Measurements from ENCODE around the gene CYTH4.

Gene CYTH4

GRCh38 chr22:37340331-37341262, 58.3 kb downstream of the CYTH4 start:
- no peak overlapping the region for H3K9ac ChIP-seq (ENCODE audit: low read length)
- peaks cover 37% of the 10 kb centered on the region for H3K27me3 ChIP-seq (replicated peaks; ENCODE audit: control insufficient read depth, insufficient read depth, low read length)
- DNase-seq (ENCODE audit: low read depth), result no peak
- no peaks in the 10 kb centered on the region for H3K36me3 ChIP-seq (ENCODE audit: control insufficient read depth, insufficient read depth, low read length, severe bottlenecking)
- no peaks in the 10 kb centered on the region for H3K9me3 ChIP-seq (ENCODE audit: control insufficient read depth, low read length)
- H3K4me1 ChIP-seq (ENCODE audit: control insufficient read depth, insufficient read depth, low read length), result peaks cover 4% of the 10 kb centered on the region
- H3K4me3 ChIP-seq (ENCODE audit: low read length), result no peak overlapping the region

- DNase-seq (ENCODE audit: low read depth), result no peak
- peaks cover 35% of the 10 kb centered on the region for H3K27me3 ChIP-seq (replicated peaks; ENCODE audit: control insufficient read depth, insufficient read depth, low read length)
- no peak overlapping the region for H3K4me3 ChIP-seq (ENCODE audit: low read length)
- H3K9me3 ChIP-seq (ENCODE audit: control insufficient read depth, low read length), result no peaks in the 10 kb centered on the region
- no peaks in the 10 kb centered on the region for H3K36me3 ChIP-seq (ENCODE audit: control insufficient read depth, insufficient read depth, low read length, severe bottlenecking)
- peaks cover 15% of the 10 kb centered on the region for H3K4me1 ChIP-seq (ENCODE audit: control insufficient read depth, insufficient read depth, low read length)
- H3K9ac ChIP-seq (ENCODE audit: low read length), result no peak overlapping the region
Observed at GRCh38 chr22:37342065-37342464, 59.8 kb downstream of the CYTH4 start.

GRCh38 chr22:37343348-37343747, 61.0 kb downstream of the CYTH4 start:
- no peak overlapping the region for H3K9ac ChIP-seq (ENCODE audit: low read length)
- no peaks in the 10 kb centered on the region for H3K9me3 ChIP-seq (ENCODE audit: control insufficient read depth, low read length)
- no peak for DNase-seq (ENCODE audit: low read depth)
- peaks cover 33% of the 10 kb centered on the region for H3K27me3 ChIP-seq (replicated peaks; ENCODE audit: control insufficient read depth, insufficient read depth, low read length)
- H3K4me1 ChIP-seq (ENCODE audit: control insufficient read depth, insufficient read depth, low read length), result peaks cover 12% of the 10 kb centered on the region
- H3K4me3 ChIP-seq (ENCODE audit: low read length), result no peak overlapping the region
- H3K36me3 ChIP-seq (ENCODE audit: control insufficient read depth, insufficient read depth, low read length, severe bottlenecking), result no peaks in the 10 kb centered on the region

- DNase-seq (ENCODE audit: low read depth), result no peak
- Histone ChIP-seq H3K9me3 (ENCODE audit: control insufficient read depth, low read length) (no peaks in the 10 kb centered on the region), H3K27me3 (replicated peaks; ENCODE audit: control insufficient read depth, insufficient read depth, low read length) (peaks cover 29% of the 10 kb centered on the region), H3K36me3 (ENCODE audit: control insufficient read depth, insufficient read depth, low read length, severe bottlenecking) (no peaks in the 10 kb centered on the region), H3K9ac (ENCODE audit: low read length) (no peak overlapping the region), H3K4me3 (ENCODE audit: low read length) (no peak overlapping the region), H3K4me1 (ENCODE audit: control insufficient read depth, insufficient read depth, low read length) (peaks cover 12% of the 10 kb centered on the region)
Observed at GRCh38 chr22:37343863-37344734, 61.8 kb downstream of the CYTH4 start.

GRCh38 chr22:37344735-37345449, 62.6 kb downstream of the CYTH4 start:
- no peaks in the 10 kb centered on the region for H3K9me3 ChIP-seq (ENCODE audit: control insufficient read depth, low read length)
- H3K9ac ChIP-seq (ENCODE audit: low read length), result no peak overlapping the region
- H3K4me3 ChIP-seq (ENCODE audit: low read length), result no peak overlapping the region
- H3K4me1 ChIP-seq (ENCODE audit: control insufficient read depth, insufficient read depth, low read length), result peaks cover 12% of the 10 kb centered on the region
- DNase-seq (ENCODE audit: low read depth), result no peak
- H3K36me3 ChIP-seq (ENCODE audit: control insufficient read depth, insufficient read depth, low read length, severe bottlenecking), result no peaks in the 10 kb centered on the region
- H3K27me3 ChIP-seq (replicated peaks; ENCODE audit: control insufficient read depth, insufficient read depth, low read length), result peaks cover 27% of the 10 kb centered on the region

- H3K4me3 ChIP-seq (ENCODE audit: low read length), result no peak overlapping the region
- DNase-seq (ENCODE audit: low read depth), result peak; percentile 37
- peaks cover 25% of the 10 kb centered on the region for H3K27me3 ChIP-seq (replicated peaks; ENCODE audit: control insufficient read depth, insufficient read depth, low read length)
- peaks cover 12% of the 10 kb centered on the region for H3K4me1 ChIP-seq (ENCODE audit: control insufficient read depth, insufficient read depth, low read length)
- no peak overlapping the region for H3K9ac ChIP-seq (ENCODE audit: low read length)
- no peaks in the 10 kb centered on the region for H3K36me3 ChIP-seq (ENCODE audit: control insufficient read depth, insufficient read depth, low read length, severe bottlenecking)
- H3K9me3 ChIP-seq (ENCODE audit: control insufficient read depth, low read length), result no peaks in the 10 kb centered on the region
Observed at GRCh38 chr22:37345863-37346504, 63.7 kb downstream of the CYTH4 start.

- H3K4me1 ChIP-seq (ENCODE audit: control insufficient read depth, insufficient read depth, low read length), result peaks cover 12% of the 10 kb centered on the region
- DNase-seq (ENCODE audit: low read depth), result no peak
- no peaks in the 10 kb centered on the region for H3K9me3 ChIP-seq (ENCODE audit: control insufficient read depth, low read length)
- no peak overlapping the region for H3K9ac ChIP-seq (ENCODE audit: low read length)
- H3K27me3 ChIP-seq (replicated peaks; ENCODE audit: control insufficient read depth, insufficient read depth, low read length), result peaks cover 26% of the 10 kb centered on the region
- no peaks in the 10 kb centered on the region for H3K36me3 ChIP-seq (ENCODE audit: control insufficient read depth, insufficient read depth, low read length, severe bottlenecking)
- no peak overlapping the region for H3K4me3 ChIP-seq (ENCODE audit: low read length)
Observed at GRCh38 chr22:37346505-37346895, 64.2 kb downstream of the CYTH4 start.

GRCh38 chr22:37349043-37349814, 66.9 kb downstream of the CYTH4 start:
- Histone ChIP-seq H3K9ac (ENCODE audit: low read length) (no peak overlapping the region), H3K9me3 (ENCODE audit: control insufficient read depth, low read length) (no peaks in the 10 kb centered on the region), H3K27me3 (replicated peaks; ENCODE audit: control insufficient read depth, insufficient read depth, low read length) (peaks cover 35% of the 10 kb centered on the region), H3K36me3 (ENCODE audit: control insufficient read depth, insufficient read depth, low read length, severe bottlenecking) (no peaks in the 10 kb centered on the region), H3K4me3 (ENCODE audit: low read length) (no peak overlapping the region), H3K4me1 (ENCODE audit: control insufficient read depth, insufficient read depth, low read length) (peaks cover 12% of the 10 kb centered on the region)
- no peak for DNase-seq (ENCODE audit: low read depth)

- no peaks in the 10 kb centered on the region for H3K36me3 ChIP-seq (ENCODE audit: control insufficient read depth, insufficient read depth, low read length, severe bottlenecking)
- no peak overlapping the region for H3K9ac ChIP-seq (ENCODE audit: low read length)
- H3K9me3 ChIP-seq (ENCODE audit: control insufficient read depth, low read length), result no peaks in the 10 kb centered on the region
- H3K27me3 ChIP-seq (replicated peaks; ENCODE audit: control insufficient read depth, insufficient read depth, low read length), result peaks cover 53% of the 10 kb centered on the region
- H3K4me1 ChIP-seq (ENCODE audit: control insufficient read depth, insufficient read depth, low read length), result peaks cover 5% of the 10 kb centered on the region
- no peak overlapping the region for H3K4me3 ChIP-seq (ENCODE audit: low read length)
- DNase-seq (ENCODE audit: low read depth), result no peak
Observed at GRCh38 chr22:37351232-37351631, 68.9 kb downstream of the CYTH4 start.

- no peaks in the 10 kb centered on the region for H3K36me3 ChIP-seq (ENCODE audit: control insufficient read depth, insufficient read depth, low read length, severe bottlenecking)
- DNase-seq (ENCODE audit: low read depth), result no peak
- H3K27me3 ChIP-seq (replicated peaks; ENCODE audit: control insufficient read depth, insufficient read depth, low read length), result peaks cover 66% of the 10 kb centered on the region
- H3K4me3 ChIP-seq (ENCODE audit: low read length), result no peak overlapping the region
- no peaks in the 10 kb centered on the region for H3K4me1 ChIP-seq (ENCODE audit: control insufficient read depth, insufficient read depth, low read length)
- peaks cover 3% of the 10 kb centered on the region for H3K9me3 ChIP-seq (ENCODE audit: control insufficient read depth, low read length)
- no peak overlapping the region for H3K9ac ChIP-seq (ENCODE audit: low read length)
Observed at GRCh38 chr22:37352481-37352880, 70.2 kb downstream of the CYTH4 start.

Data from adipocyte (in vitro differentiated cells).